ENCODE results near the gene ACTN2.

Gene ACTN2

GRCh38 chr1:236812334-236813030 lies 126.2 kb downstream of the ACTN2 start:
- ChIA-PET POLR2A (interaction anchor here (1.2 kb wide), 1 partner anchor 18 kb away, joined by 5 read pairs; the partner anchor contains the start of gene MTR), CTCF (interaction anchor here (0.5 to 0.7 kb wide), 2 partner anchors 17 to 708 kb away, joined by 3 to 5 read pairs; no protein-coding TSS in a partner anchor)
- TF ChIP-seq ZNF302 (tag by site-specific recombination; IDR thresholded peaks at IDR 0.05; ENCODE audit: low read depth) (no peak), PRDM2 (tag by site-specific recombination; IDR thresholded peaks at IDR 0.05; ENCODE audit: borderline replicate concordance) (no peak), SP7 (tag by site-specific recombination; IDR thresholded peaks at IDR 0.05) (no peak), ZNF843 (tag by site-specific recombination; IDR thresholded peaks at IDR 0.05) (no peak), ZNF280C (tag by site-specific recombination; IDR thresholded peaks at IDR 0.05) (no peak), ZNF571 (tag by site-specific recombination; IDR thresholded peaks at IDR 0.05) (no peak), ZNF558 (tag by site-specific recombination; IDR thresholded peaks at IDR 0.05) (no peak), INSM2 (tag by site-specific recombination; IDR thresholded peaks at IDR 0.05) (no peak), ZBTB11 (tag by site-specific recombination; conservative IDR thresholded peaks at IDR 0.05; ENCODE audit: low read depth) (no peak), ZNF785 (tag by site-specific recombination; IDR thresholded peaks at IDR 0.05) (no peak), ZBTB8A (tag by site-specific recombination; IDR thresholded peaks at IDR 0.05) (no peak), ZBTB6 (tag by site-specific recombination; IDR thresholded peaks at IDR 0.05) (no peak), KLF8 (tag by site-specific recombination; IDR thresholded peaks at IDR 0.05) (no peak), ZNF747 (tag by site-specific recombination; IDR thresholded peaks at IDR 0.05) (no peak), KLF17 (tag by site-specific recombination; IDR thresholded peaks at IDR 0.05) (no peak), WT1 (tag by site-specific recombination; IDR thresholded peaks at IDR 0.05) (no peak), ZNF776 (tag by site-specific recombination; IDR thresholded peaks at IDR 0.05; ENCODE audit: borderline replicate concordance) (no peak), ZSCAN4 (tag by site-specific recombination; IDR thresholded peaks at IDR 0.05) (no peak), ZNF292 (tag by site-specific recombination; IDR thresholded peaks at IDR 0.05; ENCODE audit: borderline replicate concordance, low read depth) (no peak)
- H3K36me3 ChIP-seq (ENCODE audit: control insufficient read depth in 2 of 2, insufficient read depth in 1 of 2, low read length in 2 of 2): peaks cover 66 to 97% of the 10 kb centered on the region in 2 experiments
- no peaks in the 10 kb centered on the region for H3K4me1 ChIP-seq (ENCODE audit: control insufficient read depth, insufficient read depth, low read length)
- H3K9me3 ChIP-seq (ENCODE audit: control insufficient read depth, insufficient read depth, low read depth, low read length): no peaks in the 10 kb centered on the region
- no peak overlapping the region for H3K4me3 ChIP-seq (ENCODE audit: low read depth, low read length)
- H3K27ac ChIP-seq (ENCODE audit: extremely low read depth, low read depth, low read length): no peak overlapping the region
